ENCODE data around the gene GGA1. TPM values are rescaled to one million over a fixed set of nuclear protein-coding genes. Genes with fewer than 3 reads are reported as not detected.

Gene GGA1
- total and polyA plus RNA-seq, 9 of the 15 experiments (the other 6 are each of a cell fraction or from before 2014, with no cell fraction given), result 1.5 to 69.5 (median 31.6) TPM

- Histone ChIP-seq H4K20me1 (replicated peaks; ENCODE audit: control insufficient read depth, insufficient read depth, low read length) (peaks cover 45% of the 10 kb centered on the region), H3K79me2 (ENCODE audit: control insufficient read depth, insufficient read depth, low read length) (peaks cover 69% of the 10 kb centered on the region), H2AFZ (ENCODE audit: low read depth, low read length) (no peak overlapping the region), H3K27me3 (ENCODE audit: control insufficient read depth in 2 of 2, insufficient read depth in 2 of 2, low read length in 2 of 2) (no peaks in the 10 kb centered on the region), H3K36me3 (ENCODE audit: control insufficient read depth, insufficient read depth, low read length) (peaks cover 58% of the 10 kb centered on the region; the same call in 2 of the 3 replicates), H3K9me3 (replicated peaks; ENCODE audit: control insufficient read depth, insufficient read depth, low read depth, low read length) (no peaks in the 10 kb centered on the region), H3K27ac (ENCODE audit: extremely low read depth, low read depth, low read length) (peak overlapping the region; percentile 97; the same call in 1 of the 3 replicates), H3K9me1 (ENCODE audit: control insufficient read depth, insufficient read depth, low read length) (peaks cover 8% of the 10 kb centered on the region), H3K4me2 (ENCODE audit: insufficient read depth, low read length) (peak overlapping the region; percentile 92; the same call in 1 of the 2 replicates), H3K4me1 (replicated peaks in 1 of 2; ENCODE audit: control insufficient read depth in 2 of 2, insufficient read depth in 2 of 2, low read length in 2 of 2) (peaks cover 28 to 69% of the 10 kb centered on the region in 2 experiments), H3K9ac (ENCODE audit: insufficient read depth in 1 of 2, low read depth in 2 of 2, low read length in 2 of 2) (peak overlapping the region in 1 of 2 experiments; percentile 55; a peak in 1 of 4 replicates), H3K4me3 (no peak overlapping the region)
- ATAC-seq (no peak), DNase-seq (ENCODE audit: extremely low read depth in 1 of 4, low spot score in 3 of 4) (no peak), FAIRE-seq (no peak)
- no TSS peak for BruUV-seq (replicated peaks)
- in situ Hi-C loops (cut with MboI), result no loop called here
- POLR2A ChIA-PET, result interaction anchor here (0.6 to 1.6 kb wide), 5 partner anchors 10 to 322 kb away, joined by 3 to 6 read pairs (median 4); partner anchors contain the start of gene LGALS2
- CTCF ChIA-PET (ENCODE audit: low intra/inter-chr PET ratio), result interaction anchor here (0.6 to 1.0 kb wide), 2 partner anchors 21 to 107 kb away, joined by 3 to 4 read pairs; no protein-coding TSS in a partner anchor
- TF ChIP-seq ZNF239 (CRISPR knock-in tag; IDR thresholded peaks at IDR 0.05) (peak; percentile 89), FUS (optimal IDR thresholded peaks at IDR 0.05; ENCODE audit: low read depth, low read length) (no peak)
- intact Hi-C loops (cut with micrococcal nuclease), result no loop called here
- 84% methylated on average over 7 of the region's 7 CpGs for WGBS (ENCODE audit: insufficient coverage, low coverage, missing lambda C conversion rate)
Measured at GRCh38 chr22:37564111-37564711, 44.4 kb upstream of the GGA1 start.

GRCh38 chr22:37565830-37566229, 42.8 kb upstream of the GGA1 start:
- Histone ChIP-seq H3K79me2 (ENCODE audit: control insufficient read depth, insufficient read depth, low read length) (peaks cover 64% of the 10 kb centered on the region), H3K27ac (ENCODE audit: extremely low read depth, low read depth, low read length) (no peak overlapping the region), H2AFZ (ENCODE audit: low read depth, low read length) (no peak overlapping the region), H3K9me3 (replicated peaks; ENCODE audit: control insufficient read depth, insufficient read depth, low read depth, low read length) (no peaks in the 10 kb centered on the region), H3K9me1 (ENCODE audit: control insufficient read depth, insufficient read depth, low read length) (peaks cover 8% of the 10 kb centered on the region), H3K9ac (ENCODE audit: insufficient read depth in 1 of 2, low read depth in 2 of 2, low read length in 2 of 2) (no peak overlapping the region), H3K27me3 (ENCODE audit: control insufficient read depth in 2 of 2, insufficient read depth in 2 of 2, low read length in 2 of 2) (no peaks in the 10 kb centered on the region), H3K4me3 (no peak overlapping the region), H4K20me1 (replicated peaks; ENCODE audit: control insufficient read depth, insufficient read depth, low read length) (peaks cover 59% of the 10 kb centered on the region), H3K4me2 (ENCODE audit: insufficient read depth, low read length) (no peak overlapping the region), H3K36me3 (ENCODE audit: control insufficient read depth, insufficient read depth, low read length) (peaks cover 58% of the 10 kb centered on the region; the same call in 2 of the 3 replicates), H3K4me1 (replicated peaks in 1 of 2; ENCODE audit: control insufficient read depth in 2 of 2, insufficient read depth in 2 of 2, low read length in 2 of 2) (peaks cover 29 to 63% of the 10 kb centered on the region in 2 experiments)
- DNase-seq (ENCODE audit: extremely low read depth in 1 of 4, low spot score in 3 of 4), result no peak
- no peak for ATAC-seq
- no TSS peak for BruUV-seq (replicated peaks)
- intact Hi-C loops (cut with micrococcal nuclease) (no loop called here), in situ Hi-C loops (cut with MboI) (no loop called here)
- 90% methylated on average over 12 of the region's 17 CpGs for WGBS (ENCODE audit: insufficient coverage, low coverage, missing lambda C conversion rate)
- POLR2A ChIA-PET, result interaction anchor here (0.6 to 3.0 kb wide), 5 partner anchors 9 to 186 kb away, joined by 3 to 17 read pairs (median 6); no protein-coding TSS in a partner anchor
- CTCF ChIA-PET (ENCODE audit: low intra/inter-chr PET ratio), result no interaction called here
- FAIRE-seq, result no peak
- TF ChIP-seq SNIP1 (IDR thresholded peaks at IDR 0.05; ENCODE audit: low read depth) (no peak), ZNF395 (CRISPR knock-in tag; IDR thresholded peaks at IDR 0.05) (no peak), ZNF583 (CRISPR knock-in tag; IDR thresholded peaks at IDR 0.05) (no peak), POU5F1 (IDR thresholded peaks at IDR 0.05; ENCODE audit: borderline replicate concordance, low read depth, low read length, partially characterized antibody) (no peak), ID3 (CRISPR knock-in tag; IDR thresholded peaks at IDR 0.05) (no peak), ID3 (tag; IDR thresholded peaks at IDR 0.05) (no peak), ZNF398 (CRISPR knock-in tag; IDR thresholded peaks at IDR 0.05) (no peak), ELF2 (CRISPR knock-in tag; IDR thresholded peaks at IDR 0.05) (no peak)

All from K562 (cell line).